Muscle layer of colon (tissue), 2 donors: Measurements from ENCODE around the gene ACSL6.

Experiments
- H3K27ac ChIP-seq: one replicate; pipeline ENCODE4 v1.7.0; 2013; ENCODE audit warnings: low read depth, mild to moderate bottlenecking, low read length, moderate library complexity
- H3K27me3 ChIP-seq, 2 donors: one replicate each; pipeline ENCODE4 v1.7.0; 2013; ENCODE audit warnings: low read length in 2 of 2, mild to moderate bottlenecking in 2 of 2; ENCODE audit not compliant: insufficient read depth in 2 of 2, control insufficient read depth in 1 of 2
- H3K36me3 ChIP-seq: one replicate; pipeline ENCODE4 v1.7.0; 2013; ENCODE audit warnings: mild to moderate bottlenecking, low read length; ENCODE audit not compliant: insufficient read depth
- H3K4me1 ChIP-seq: one replicate; pipeline ENCODE4 v1.7.0; 2013; ENCODE audit warnings: mild to moderate bottlenecking, low read length; ENCODE audit not compliant: insufficient read depth
- H3K4me3 ChIP-seq, 2 donors: one replicate each; pipeline ENCODE4 v1.7.0; 2013; ENCODE audit warnings: low read length in 2 of 2, low read depth in 1 of 2, mild to moderate bottlenecking in 1 of 2, moderate library complexity in 1 of 2
- H3K9ac ChIP-seq: one replicate; pipeline ENCODE4 v1.7.0; 2013; ENCODE audit warnings: low read length
- H3K9me3 ChIP-seq: one replicate; pipeline ENCODE4 v1.7.0; 2013; ENCODE audit warnings: mild to moderate bottlenecking, low read length
- donor health status: abdominal sarcoma.
- donor health status: Adenocarcinoma of cecum.

The ACSL6 gene

DNA sequence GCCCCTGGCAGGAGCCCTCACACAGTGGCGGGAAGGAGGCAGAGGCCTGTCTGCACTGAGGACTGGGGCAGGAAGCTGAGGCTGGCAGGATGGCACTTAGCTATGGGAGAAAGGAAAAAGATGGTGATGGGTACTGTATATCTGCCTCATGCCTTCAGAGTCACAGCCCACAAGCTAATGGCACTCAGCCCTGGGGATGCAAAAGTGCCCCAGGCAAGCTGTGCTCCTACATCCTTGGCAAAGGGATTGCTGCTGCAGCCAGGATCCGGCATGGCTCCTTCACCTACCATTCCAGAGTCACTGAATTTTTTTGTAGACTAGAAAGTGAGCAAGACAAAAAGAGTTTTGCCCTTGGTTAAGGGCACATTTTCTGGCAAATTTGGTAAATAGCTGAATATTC lies 8.7 kb downstream of the ACSL6 start:
- no peak overlapping the region for H3K9ac ChIP-seq
- no peaks in the 10 kb centered on the region for H3K9me3 ChIP-seq
- no peaks in the 10 kb centered on the region for H3K36me3 ChIP-seq
- H3K4me3 ChIP-seq: no peak overlapping the region
- peaks cover 0 to 5% of the 10 kb centered on the region in 2 donors for H3K27me3 ChIP-seq
- H3K4me1 ChIP-seq: no peaks in the 10 kb centered on the region
- H3K27ac ChIP-seq: no peak overlapping the region

DNA sequence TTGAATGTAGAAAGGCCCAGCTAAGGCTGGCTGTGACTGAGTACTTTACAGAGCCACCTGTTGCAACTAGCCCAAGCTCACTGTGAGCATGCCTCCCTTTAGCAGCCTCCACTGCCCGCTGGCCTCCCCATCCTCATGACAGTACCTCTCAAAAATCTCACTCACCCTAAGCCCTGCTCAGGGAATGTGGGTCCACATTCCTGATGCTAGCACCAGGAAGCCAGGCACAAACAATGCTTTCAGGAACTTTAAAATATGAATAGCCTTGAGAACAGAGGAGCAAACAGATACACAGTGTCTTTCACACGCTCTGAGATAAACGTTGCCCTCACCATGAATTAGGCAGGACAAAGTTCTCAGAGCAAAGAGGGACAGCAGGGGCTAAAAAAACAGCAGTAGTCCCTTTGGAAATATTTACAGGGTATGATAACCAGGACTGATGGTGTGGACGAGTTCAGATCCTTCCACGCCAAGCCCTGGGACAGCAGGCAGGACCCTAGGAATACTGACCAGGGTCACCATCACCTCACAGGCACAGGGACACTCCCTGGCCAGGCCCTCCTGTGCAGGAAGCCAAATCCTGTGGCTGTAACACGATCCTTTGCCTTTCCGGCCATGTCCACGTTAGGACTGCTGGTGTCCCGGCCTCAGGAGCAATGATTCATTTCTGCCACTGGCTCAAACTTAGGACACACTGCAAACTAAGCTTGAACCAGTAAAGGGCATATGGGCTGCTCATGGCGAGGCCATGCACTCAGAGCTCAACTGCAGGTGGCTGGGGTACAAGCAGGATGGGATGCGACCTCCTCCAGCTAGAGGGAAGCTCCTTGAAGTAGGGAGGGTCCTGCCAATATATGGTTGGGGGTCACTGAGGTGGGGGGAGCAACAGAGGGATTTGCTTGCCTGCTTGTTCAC lies 9.6 kb downstream of the ACSL6 start:
- Histone ChIP-seq H3K27ac (no peak overlapping the region), H3K9me3 (no peaks in the 10 kb centered on the region), H3K27me3 (peaks cover 0 to 5% of the 10 kb centered on the region in 2 donors), H3K36me3 (no peaks in the 10 kb centered on the region), H3K4me1 (no peaks in the 10 kb centered on the region), H3K9ac (no peak overlapping the region), H3K4me3 (no peak overlapping the region)

DNA sequence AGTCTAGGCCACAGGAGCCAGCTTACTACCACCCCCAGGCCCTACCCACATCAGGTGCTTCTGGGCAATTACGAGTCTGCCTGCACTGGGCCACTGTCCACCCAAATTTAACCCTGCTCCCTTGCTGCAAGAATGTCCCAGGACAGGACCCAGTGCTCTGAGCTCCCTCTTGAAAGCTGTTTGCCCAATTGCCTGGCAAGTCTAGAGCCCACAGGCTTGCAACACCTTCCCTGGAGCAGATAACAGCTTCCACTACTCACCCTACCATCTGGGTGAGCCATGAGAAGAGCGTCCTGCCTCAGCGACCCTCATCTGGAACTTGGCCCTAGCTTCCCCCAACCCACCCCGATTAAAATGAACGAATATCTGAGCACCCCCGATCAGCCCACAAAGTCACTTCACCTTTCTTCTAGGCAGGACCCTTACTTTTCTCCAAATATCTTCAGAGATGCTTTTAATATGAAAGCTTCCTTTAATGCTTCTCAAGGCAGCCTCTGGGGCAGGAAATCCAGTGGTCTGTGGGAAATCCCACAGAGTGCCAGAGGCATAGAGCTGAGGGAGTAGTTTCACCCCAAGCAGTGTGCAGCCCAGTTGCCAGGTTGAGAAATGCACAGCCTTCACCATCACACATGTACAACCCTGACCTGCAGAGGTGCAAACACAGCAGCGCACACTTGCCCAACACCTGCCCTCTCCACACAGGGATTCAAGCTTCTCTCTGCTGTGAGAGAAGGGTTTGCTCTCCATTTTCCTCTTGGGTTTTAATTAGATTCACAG lies 10.6 kb downstream of the ACSL6 start:
- Histone ChIP-seq H3K27ac (no peak overlapping the region), H3K4me3 (no peak overlapping the region), H3K9ac (no peak overlapping the region), H3K4me1 (no peaks in the 10 kb centered on the region), H3K36me3 (no peaks in the 10 kb centered on the region), H3K9me3 (no peaks in the 10 kb centered on the region), H3K27me3 (peaks cover 0 to 5% of the 10 kb centered on the region in 2 donors)

DNA sequence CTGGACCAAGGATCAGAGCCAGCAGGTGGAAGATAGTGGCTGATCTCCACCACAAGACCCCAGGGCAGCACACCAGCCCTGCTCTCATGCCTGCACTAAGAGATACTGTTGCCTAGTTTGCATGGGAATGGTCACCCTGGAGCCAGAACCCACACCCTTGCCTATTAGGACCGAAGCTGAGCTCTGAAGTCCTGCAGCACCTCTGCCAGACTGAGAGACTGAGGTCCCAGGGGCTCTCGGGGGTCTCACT lies 11.3 kb downstream of the ACSL6 start:
- Histone ChIP-seq H3K27ac (no peak overlapping the region), H3K9ac (no peak overlapping the region)

DNA sequence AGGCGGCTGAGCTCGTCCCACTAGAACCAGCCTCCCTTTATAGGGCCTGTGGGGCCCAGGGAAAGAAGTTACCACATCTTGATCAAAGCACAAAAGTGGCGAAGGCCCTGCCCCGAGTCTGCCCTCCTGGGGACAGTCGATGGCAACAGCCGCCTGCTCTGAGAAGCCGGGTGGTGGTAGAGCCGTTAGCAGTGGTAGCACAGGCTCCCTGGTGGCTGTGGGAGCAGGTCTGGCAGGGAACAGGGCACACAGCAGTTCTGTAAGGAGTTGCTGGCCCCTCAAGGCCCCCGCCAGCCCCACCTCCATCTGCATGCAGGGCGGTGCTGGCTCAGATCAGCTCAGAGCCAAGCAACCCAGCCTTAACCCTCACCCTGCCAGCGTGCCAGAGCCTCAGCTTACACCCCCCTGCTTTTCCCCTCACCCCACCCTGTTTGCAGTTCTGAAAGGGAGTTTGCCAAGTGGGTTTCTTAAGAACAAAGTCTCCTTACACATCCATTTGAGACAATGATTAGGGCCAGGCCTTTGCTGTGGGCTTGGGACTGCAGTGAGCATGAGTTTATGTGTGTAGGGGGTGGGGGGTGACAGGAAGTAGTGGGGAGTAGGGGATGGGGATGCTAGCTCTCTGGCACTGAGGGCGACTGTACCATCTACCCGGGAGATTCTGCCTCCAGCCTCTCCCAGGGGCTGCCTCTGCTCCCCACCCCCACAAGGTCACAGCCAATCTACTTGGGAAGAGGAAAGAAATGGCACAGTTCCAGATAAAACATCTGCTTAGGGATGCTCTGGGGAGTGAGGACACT lies 11.8 kb downstream of the ACSL6 start:
- Histone ChIP-seq H3K36me3 (no peaks in the 10 kb centered on the region), H3K4me1 (no peaks in the 10 kb centered on the region), H3K9me3 (no peaks in the 10 kb centered on the region), H3K4me3 (no peak overlapping the region), H3K27me3 (peaks cover 0 to 5% of the 10 kb centered on the region in 2 donors), H3K9ac (no peak overlapping the region), H3K27ac (no peak overlapping the region)

More for the DNA sequence above, 11.3 kb downstream of the ACSL6 start:
- no peaks in the 10 kb centered on the region for H3K9me3 ChIP-seq
- H3K4me1 ChIP-seq: no peaks in the 10 kb centered on the region
- no peak overlapping the region for H3K4me3 ChIP-seq
- H3K36me3 ChIP-seq: no peaks in the 10 kb centered on the region
- H3K27me3 ChIP-seq: peaks cover 0 to 5% of the 10 kb centered on the region in 2 donors

DNA sequence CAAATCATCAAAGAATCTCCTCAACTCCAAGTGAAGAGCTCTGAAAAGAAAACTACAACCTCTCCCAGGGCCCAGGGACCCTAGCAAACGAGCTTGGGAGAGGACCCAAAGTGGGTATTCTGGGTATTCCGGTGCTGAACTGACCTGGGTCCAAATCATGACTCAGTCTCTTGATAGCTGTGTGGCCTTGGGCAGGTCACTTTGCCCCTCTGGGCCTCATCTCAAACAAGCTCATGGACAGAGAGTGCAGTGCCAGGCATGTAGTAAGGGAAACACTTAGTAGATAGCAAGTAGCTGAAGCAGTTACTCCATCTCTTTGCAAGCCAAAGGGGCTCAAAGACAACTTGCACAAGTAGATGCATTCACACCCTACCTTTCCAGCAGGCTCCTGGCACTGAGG lies 12.4 kb downstream of the ACSL6 start:
- Histone ChIP-seq H3K27ac (no peak overlapping the region), H3K4me1 (no peaks in the 10 kb centered on the region), H3K9ac (no peak overlapping the region), H3K9me3 (no peaks in the 10 kb centered on the region), H3K36me3 (no peaks in the 10 kb centered on the region), H3K27me3 (peaks cover 0 to 5% of the 10 kb centered on the region in 2 donors), H3K4me3 (no peak overlapping the region)

DNA sequence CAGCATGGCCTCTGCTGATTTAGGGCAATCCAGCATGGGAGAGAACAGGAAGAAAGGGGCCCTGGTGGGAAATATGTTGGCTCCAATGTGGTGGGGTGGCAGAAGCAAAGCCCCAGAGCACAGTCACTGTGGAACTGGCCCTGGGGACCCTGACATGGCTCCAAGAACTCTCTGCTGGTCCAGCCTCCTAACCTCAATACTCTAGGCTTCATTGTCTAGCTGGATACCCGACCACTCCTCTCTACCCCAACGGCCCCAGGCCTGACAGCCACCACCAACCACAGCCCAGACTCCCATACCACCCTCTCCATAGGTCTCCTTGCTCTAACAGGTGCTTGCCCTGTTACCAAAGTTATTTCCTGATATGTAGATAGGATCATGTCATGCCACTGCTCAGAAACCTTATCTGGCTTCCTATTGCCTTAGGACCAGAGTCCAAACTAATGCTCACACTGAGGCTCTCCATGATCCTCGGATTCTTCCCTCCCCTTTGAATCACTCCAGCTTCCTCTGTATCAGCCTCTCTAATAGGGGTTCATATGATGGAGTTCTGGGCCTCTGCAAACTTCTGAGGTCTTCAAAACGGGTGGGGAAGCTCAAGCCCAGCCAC lies 12.9 kb downstream of the ACSL6 start:
- H3K27me3 ChIP-seq: peaks cover 0 to 5% of the 10 kb centered on the region in 2 donors
- no peak overlapping the region for H3K27ac ChIP-seq
- no peaks in the 10 kb centered on the region for H3K4me1 ChIP-seq
- H3K9me3 ChIP-seq: no peaks in the 10 kb centered on the region
- H3K4me3 ChIP-seq: no peak overlapping the region
- no peak overlapping the region for H3K9ac ChIP-seq
- no peaks in the 10 kb centered on the region for H3K36me3 ChIP-seq

DNA sequence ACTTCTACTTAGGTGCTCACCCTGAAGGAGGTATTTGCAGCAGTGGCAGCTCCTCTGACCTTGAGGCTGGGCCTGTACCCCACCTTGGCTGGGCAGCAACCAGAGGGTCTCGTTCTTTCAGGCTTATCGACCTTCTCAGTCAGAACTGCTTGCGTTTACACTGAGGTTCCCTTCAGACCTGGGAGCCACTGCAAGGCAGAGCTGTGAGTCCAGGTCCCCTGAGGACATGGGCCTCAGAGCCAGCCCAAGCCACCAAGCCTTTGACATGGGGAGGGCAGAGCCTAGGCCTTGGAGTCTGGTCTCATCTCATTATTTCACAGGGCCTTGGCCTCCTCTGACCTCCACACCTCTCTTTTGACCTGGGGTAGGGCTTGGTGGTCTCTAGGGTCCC lies 13.7 kb downstream of the ACSL6 start:
- Histone ChIP-seq H3K9me3 (no peaks in the 10 kb centered on the region), H3K9ac (no peak overlapping the region), H3K4me3 (no peak overlapping the region), H3K27ac (no peak overlapping the region), H3K36me3 (no peaks in the 10 kb centered on the region), H3K27me3 (peaks cover 0 to 5% of the 10 kb centered on the region in 2 donors), H3K4me1 (no peaks in the 10 kb centered on the region)

DNA sequence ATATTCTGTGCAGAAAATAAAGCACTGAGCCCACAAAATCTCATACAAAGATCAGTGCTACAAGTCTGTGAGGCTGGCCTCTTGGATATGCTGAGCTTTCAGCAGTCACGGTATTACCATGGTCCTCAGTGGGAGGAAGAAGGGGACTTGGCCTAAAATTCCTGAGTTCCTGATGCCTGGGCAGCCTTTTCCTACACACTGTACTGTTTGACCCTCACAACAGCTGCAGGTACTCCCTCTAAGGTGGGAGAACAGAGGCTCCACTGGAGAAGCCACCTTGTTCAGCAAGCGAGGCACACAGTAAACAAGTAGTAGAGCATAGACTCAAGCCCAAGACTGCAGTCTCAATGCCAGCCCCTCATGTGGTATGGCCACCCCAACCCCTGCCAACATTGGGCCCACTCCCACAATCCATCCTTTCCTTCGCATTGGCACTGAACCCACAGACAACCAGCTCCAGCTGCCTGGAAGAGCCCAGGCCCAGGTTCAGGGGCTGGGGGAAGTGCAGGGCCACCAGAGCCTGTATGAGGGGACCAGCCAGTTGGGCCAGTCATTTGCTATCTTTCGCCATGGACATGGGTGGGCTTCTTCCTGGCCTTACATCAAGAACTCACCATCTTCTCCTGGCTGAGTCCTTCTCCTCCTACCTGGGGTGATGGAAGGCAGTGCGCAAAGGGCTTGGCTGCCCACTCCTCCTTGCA lies 14.3 kb downstream of the ACSL6 start:
- Histone ChIP-seq H3K27ac (no peak overlapping the region), H3K4me1 (no peaks in the 10 kb centered on the region), H3K9me3 (no peaks in the 10 kb centered on the region), H3K27me3 (peaks cover 0 to 5% of the 10 kb centered on the region in 2 donors), H3K9ac (no peak overlapping the region), H3K4me3 (no peak overlapping the region), H3K36me3 (no peaks in the 10 kb centered on the region)

DNA sequence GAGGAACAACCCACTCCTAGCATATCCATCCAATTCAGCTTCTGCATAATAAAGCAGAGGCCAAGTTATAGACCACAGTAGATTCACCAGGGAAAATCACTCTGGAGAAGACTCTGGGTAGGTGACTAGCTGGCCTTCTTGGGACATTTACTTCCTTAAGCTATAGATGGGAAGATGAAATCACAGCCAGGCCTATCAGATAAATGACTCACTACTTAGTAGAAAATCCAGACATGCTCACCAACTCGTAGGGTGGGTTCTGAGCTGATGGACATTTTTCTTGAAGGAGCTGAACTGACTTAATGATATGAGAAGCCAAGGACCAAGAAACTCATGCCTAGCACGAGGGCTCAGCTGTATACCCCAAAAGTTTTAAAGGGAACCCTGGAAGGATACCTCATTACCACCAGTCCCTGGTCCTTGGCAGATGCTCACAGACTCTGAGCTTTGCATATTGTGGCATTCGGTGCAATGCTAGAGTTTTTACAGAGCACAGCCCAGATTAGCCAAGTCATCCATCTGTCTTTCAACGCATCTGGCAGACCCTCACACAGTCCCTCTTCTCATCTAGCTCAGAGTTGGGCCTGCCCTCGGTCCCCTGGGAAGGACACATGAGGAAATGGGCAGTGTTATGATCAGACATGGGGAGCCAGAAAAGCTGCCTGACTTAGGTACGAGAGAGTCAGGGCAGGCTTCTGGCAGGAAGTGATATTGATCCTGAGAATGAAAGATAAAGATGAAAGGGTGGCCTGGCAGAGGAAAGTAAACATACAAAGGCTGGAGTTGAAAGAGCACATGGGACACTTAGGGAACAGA lies 15.0 kb downstream of the ACSL6 start:
- peaks cover 0 to 5% of the 10 kb centered on the region in 2 donors for H3K27me3 ChIP-seq
- H3K4me1 ChIP-seq: no peaks in the 10 kb centered on the region
- H3K9ac ChIP-seq: no peak overlapping the region
- H3K9me3 ChIP-seq: no peaks in the 10 kb centered on the region
- H3K4me3 ChIP-seq: no peak overlapping the region
- no peaks in the 10 kb centered on the region for H3K36me3 ChIP-seq
- H3K27ac ChIP-seq: no peak overlapping the region
